Measurements from ENCODE around the gene FBXW8.

DNA sequence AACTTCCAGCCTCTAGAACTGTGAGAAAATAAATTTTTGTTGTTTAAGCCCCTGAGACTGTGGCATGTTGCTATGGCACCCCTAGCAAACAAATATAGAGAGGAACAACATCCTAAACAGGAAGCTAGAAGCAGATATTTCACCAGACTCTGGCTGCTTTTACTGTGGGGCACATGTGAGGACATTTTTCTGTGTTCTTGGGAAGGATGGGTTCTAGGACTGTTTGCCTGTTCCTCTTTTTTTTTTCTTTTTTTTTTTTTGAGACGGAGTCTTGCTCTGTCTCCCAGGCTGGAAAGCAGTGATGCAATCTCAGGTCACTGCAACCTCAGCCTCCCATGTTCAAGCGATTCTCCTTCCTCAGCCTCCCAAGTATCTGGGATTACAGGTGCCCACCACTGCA, 25.3 kb upstream of the FBXW8 start:
- TF ChIP-seq, protein P1, sequence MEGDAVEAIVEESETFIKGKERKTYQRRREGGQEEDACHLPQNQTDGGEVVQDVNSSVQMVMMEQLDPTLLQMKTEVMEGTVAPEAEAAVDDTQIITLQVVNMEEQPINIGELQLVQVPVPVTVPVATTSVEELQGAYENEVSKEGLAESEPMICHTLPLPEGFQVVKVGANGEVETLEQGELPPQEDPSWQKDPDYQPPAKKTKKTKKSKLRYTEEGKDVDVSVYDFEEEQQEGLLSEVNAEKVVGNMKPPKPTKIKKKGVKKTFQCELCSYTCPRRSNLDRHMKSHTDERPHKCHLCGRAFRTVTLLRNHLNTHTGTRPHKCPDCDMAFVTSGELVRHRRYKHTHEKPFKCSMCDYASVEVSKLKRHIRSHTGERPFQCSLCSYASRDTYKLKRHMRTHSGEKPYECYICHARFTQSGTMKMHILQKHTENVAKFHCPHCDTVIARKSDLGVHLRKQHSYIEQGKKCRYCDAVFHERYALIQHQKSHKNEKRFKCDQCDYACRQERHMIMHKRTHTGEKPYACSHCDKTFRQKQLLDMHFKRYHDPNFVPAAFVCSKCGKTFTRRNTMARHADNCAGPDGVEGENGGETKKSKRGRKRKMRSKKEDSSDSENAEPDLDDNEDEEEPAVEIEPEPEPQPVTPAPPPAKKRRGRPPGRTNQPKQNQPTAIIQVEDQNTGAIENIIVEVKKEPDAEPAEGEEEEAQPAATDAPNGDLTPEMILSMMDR (conservative IDR thresholded peaks at IDR 0.05) = no peak
- TF ChIP-seq EZH2 (IDR thresholded peaks at IDR 0.05; ENCODE audit: low read depth) = no peak

Data from PC-9 (cell line).